ENCODE data around the gene ZNF318.
"Not testable (repeated sequence)": the region's sequence is repeated elsewhere in the genome, so short reads cannot be mapped to it uniquely, and the experiment has no call there.

The ZNF318 gene

DNA sequence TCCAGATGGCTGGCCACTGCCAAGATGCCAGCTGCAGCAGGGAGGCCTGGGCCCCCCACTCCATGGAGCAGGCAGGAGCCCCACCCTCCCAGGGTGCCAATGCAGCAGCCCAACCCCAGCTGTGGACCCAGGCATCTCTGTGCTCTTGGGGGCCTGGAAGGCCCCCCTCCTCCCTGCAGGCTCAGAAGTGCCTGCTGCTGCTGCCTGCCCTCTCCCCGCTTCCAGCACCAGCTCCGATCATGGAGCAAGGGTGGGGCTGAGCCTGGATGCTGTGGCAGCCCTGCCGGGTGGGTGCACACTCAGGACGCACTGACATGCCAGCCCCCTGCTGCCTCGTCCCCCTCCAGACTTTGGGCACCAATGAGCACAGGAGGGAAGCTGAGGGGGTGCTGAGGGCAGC lies 43.1 kb upstream of the ZNF318 start:
- no peak overlapping the region for H2BK5ac ChIP-seq (ENCODE audit: low read depth, low read length, poor library complexity, severe bottlenecking)
- H3K4ac ChIP-seq (ENCODE audit: low read depth in 1 of 2, low read length in 2 of 2) = no peak overlapping the region
- H3K23ac ChIP-seq (ENCODE audit: low read length in 2 of 2) = no peak overlapping the region
- H4K91ac ChIP-seq (ENCODE audit: low read length) = no peak overlapping the region
- H3K79me1 ChIP-seq (replicated peaks; ENCODE audit: low read length, poor library complexity, severe bottlenecking) = no peaks in the 10 kb centered on the region
- no peak overlapping the region for H3K4me2 ChIP-seq (ENCODE audit: low read length, poor library complexity, severe bottlenecking)
- no peak overlapping the region for H2BK120ac ChIP-seq (ENCODE audit: low read depth, low read length)
- no peak overlapping the region for H3K27ac ChIP-seq (ENCODE audit: low read length, poor library complexity, severe bottlenecking)
- H3K9ac ChIP-seq (ENCODE audit: low read length) = no peak overlapping the region
- H3K4me1 ChIP-seq (ENCODE audit: control insufficient read depth, insufficient read depth, low read depth, low read length) = no peaks in the 10 kb centered on the region
- no peak overlapping the region for H3K4me3 ChIP-seq (ENCODE audit: insufficient read depth in 1 of 2, low read depth in 1 of 2, low read length in 2 of 2)
- H4K8ac ChIP-seq (ENCODE audit: low read length) = no peak overlapping the region
- H3K18ac ChIP-seq (ENCODE audit: low read depth in 1 of 2, low read length in 2 of 2) = no peak overlapping the region
- no peaks in the 10 kb centered on the region for H3K36me3 ChIP-seq (ENCODE audit: control insufficient read depth in 1 of 2, insufficient read depth in 2 of 2, low read depth in 1 of 2, low read length in 2 of 2)
- no peak overlapping the region for H2AFZ ChIP-seq (ENCODE audit: low read depth, low read length)
- 86% methylated on average over 5 of the region's 5 CpGs for WGBS
- peaks cover 17 to 21% of the 10 kb centered on the region in 2 experiments for H3K27me3 ChIP-seq (ENCODE audit: control insufficient read depth in 1 of 2, insufficient read depth in 1 of 2, low read length in 2 of 2)
- peaks cover 6% of the 10 kb centered on the region for H3K9me3 ChIP-seq (ENCODE audit: control insufficient read depth, low read length)
- no peak overlapping the region for H2BK12ac ChIP-seq (ENCODE audit: low read length in 2 of 2)
- DNase-seq = no peak
- no peak overlapping the region for H2AK5ac ChIP-seq (ENCODE audit: low read length, severe bottlenecking)
- no peak overlapping the region for H3K14ac ChIP-seq (ENCODE audit: low read length in 2 of 2)
- H2BK15ac ChIP-seq (ENCODE audit: low read depth, poor library complexity, severe bottlenecking) = no peak overlapping the region

DNA sequence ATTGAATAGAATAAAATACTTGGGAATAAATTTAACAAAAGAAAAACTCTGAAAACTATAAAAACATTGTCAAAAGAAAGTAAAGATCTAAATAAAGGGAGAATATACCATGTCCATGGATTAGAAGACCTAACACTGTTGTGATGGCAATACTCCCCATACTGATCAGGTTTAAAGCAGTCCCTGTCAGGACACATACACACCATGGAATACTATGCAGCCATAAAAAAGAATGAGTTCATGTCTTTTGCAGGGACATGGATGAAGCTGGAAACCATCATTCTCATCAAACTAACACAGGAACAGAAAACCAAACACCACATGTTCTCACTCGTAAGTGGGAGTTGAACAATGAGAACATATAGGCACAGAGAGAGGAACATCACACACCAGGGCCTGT lies 41.3 kb upstream of the ZNF318 start:
- H3K4ac ChIP-seq (ENCODE audit: low read depth in 1 of 2, low read length in 2 of 2); H3K9ac ChIP-seq (ENCODE audit: low read length); H3K18ac ChIP-seq (ENCODE audit: low read depth in 1 of 2, low read length in 2 of 2); H2BK120ac ChIP-seq (ENCODE audit: low read depth, low read length); H3K14ac ChIP-seq (ENCODE audit: low read length in 2 of 2); H3K36me3 ChIP-seq (ENCODE audit: control insufficient read depth in 1 of 2, insufficient read depth in 2 of 2, low read depth in 1 of 2, low read length in 2 of 2); H3K79me1 ChIP-seq (replicated peaks; ENCODE audit: low read length, poor library complexity, severe bottlenecking); H2AK5ac ChIP-seq (ENCODE audit: low read length, severe bottlenecking); H3K4me3 ChIP-seq (ENCODE audit: insufficient read depth in 1 of 2, low read depth in 1 of 2, low read length in 2 of 2); H2BK12ac ChIP-seq (ENCODE audit: low read length in 2 of 2); H3K4me1 ChIP-seq (ENCODE audit: control insufficient read depth, insufficient read depth, low read depth, low read length); H2AFZ ChIP-seq (ENCODE audit: low read depth, low read length); H3K9me3 ChIP-seq (ENCODE audit: control insufficient read depth, low read length); H2BK5ac ChIP-seq (ENCODE audit: low read depth, low read length, poor library complexity, severe bottlenecking); H4K91ac ChIP-seq (ENCODE audit: low read length); H4K8ac ChIP-seq (ENCODE audit: low read length); H3K27ac ChIP-seq (ENCODE audit: low read length, poor library complexity, severe bottlenecking); H3K23ac ChIP-seq (ENCODE audit: low read length in 2 of 2); H3K4me2 ChIP-seq (ENCODE audit: low read length, poor library complexity, severe bottlenecking); DNase-seq; H2BK15ac ChIP-seq (ENCODE audit: low read depth, poor library complexity, severe bottlenecking): not testable (repeated sequence)
- H3K27me3 ChIP-seq (ENCODE audit: control insufficient read depth in 1 of 2, insufficient read depth in 1 of 2, low read length in 2 of 2) = peaks cover 10 to 15% of the 10 kb centered on the region in 2 experiments
- no CpG with 5 or more reads among the region's 1 CpG for WGBS

GRCh38 chr6:43408259-43408658 lies 38.8 kb upstream of the ZNF318 start:
- WGBS = 97% methylated on average over 4 of the region's 4 CpGs
- Histone ChIP-seq H3K9me3 (ENCODE audit: control insufficient read depth, low read length) (peaks cover 5% of the 10 kb centered on the region), H3K14ac (ENCODE audit: low read length in 2 of 2) (no peak overlapping the region), H2AFZ (ENCODE audit: low read depth, low read length) (no peak overlapping the region), H3K36me3 (ENCODE audit: control insufficient read depth in 1 of 2, insufficient read depth in 2 of 2, low read depth in 1 of 2, low read length in 2 of 2) (no peaks in the 10 kb centered on the region), H3K23ac (ENCODE audit: low read length in 2 of 2) (no peak overlapping the region), H3K27me3 (ENCODE audit: control insufficient read depth in 1 of 2, insufficient read depth in 1 of 2, low read length in 2 of 2) (peaks cover 11 to 17% of the 10 kb centered on the region in 2 experiments), H2BK5ac (ENCODE audit: low read depth, low read length, poor library complexity, severe bottlenecking) (no peak overlapping the region), H2BK120ac (ENCODE audit: low read depth, low read length) (no peak overlapping the region), H3K18ac (ENCODE audit: low read depth in 1 of 2, low read length in 2 of 2) (no peak overlapping the region), H3K4me1 (ENCODE audit: control insufficient read depth, insufficient read depth, low read depth, low read length) (no peaks in the 10 kb centered on the region), H3K79me1 (replicated peaks; ENCODE audit: low read length, poor library complexity, severe bottlenecking) (no peaks in the 10 kb centered on the region), H2BK15ac (ENCODE audit: low read depth, poor library complexity, severe bottlenecking) (no peak overlapping the region), H3K4me3 (ENCODE audit: insufficient read depth in 1 of 2, low read depth in 1 of 2, low read length in 2 of 2) (no peak overlapping the region), H4K8ac (ENCODE audit: low read length) (no peak overlapping the region), H3K27ac (ENCODE audit: low read length, poor library complexity, severe bottlenecking) (no peak overlapping the region), H4K91ac (ENCODE audit: low read length) (no peak overlapping the region), H2BK12ac (ENCODE audit: low read length in 2 of 2) (no peak overlapping the region), H3K4me2 (ENCODE audit: low read length, poor library complexity, severe bottlenecking) (no peak overlapping the region), H3K9ac (ENCODE audit: low read length) (no peak overlapping the region), H2AK5ac (ENCODE audit: low read length, severe bottlenecking) (no peak overlapping the region), H3K4ac (ENCODE audit: low read depth in 1 of 2, low read length in 2 of 2) (no peak overlapping the region)
- DNase-seq = no peak

DNA sequence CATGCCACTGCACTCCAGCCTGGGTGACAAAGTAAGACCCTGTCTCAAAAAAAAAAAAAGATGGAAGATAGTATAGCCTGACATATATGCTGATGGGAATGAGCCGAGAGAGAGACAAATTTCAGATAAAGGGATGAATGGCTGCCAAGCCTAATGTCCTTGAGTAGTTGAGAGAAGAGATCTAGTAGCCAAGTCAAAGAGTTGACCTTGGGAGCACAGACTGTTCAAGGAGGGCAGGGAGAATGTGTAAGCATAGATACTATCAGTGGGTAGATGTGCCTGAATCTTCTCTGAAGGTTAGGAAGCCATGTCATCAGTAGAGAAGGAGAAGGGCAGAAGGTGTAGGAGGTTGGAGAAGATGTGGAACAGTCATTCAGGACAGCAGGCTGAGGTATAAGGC lies 37.8 kb upstream of the ZNF318 start:
- Histone ChIP-seq H3K4me2 (ENCODE audit: low read length, poor library complexity, severe bottlenecking) (no peak overlapping the region), H3K14ac (ENCODE audit: low read length in 2 of 2) (no peak overlapping the region), H2BK12ac (ENCODE audit: low read length in 2 of 2) (no peak overlapping the region), H2BK120ac (ENCODE audit: low read depth, low read length) (no peak overlapping the region), H3K36me3 (ENCODE audit: control insufficient read depth in 1 of 2, insufficient read depth in 2 of 2, low read depth in 1 of 2, low read length in 2 of 2) (no peaks in the 10 kb centered on the region), H3K4me3 (ENCODE audit: insufficient read depth in 1 of 2, low read depth in 1 of 2, low read length in 2 of 2) (no peak overlapping the region), H2BK15ac (ENCODE audit: low read depth, poor library complexity, severe bottlenecking) (no peak overlapping the region), H2AFZ (ENCODE audit: low read depth, low read length) (no peak overlapping the region), H3K27me3 (ENCODE audit: control insufficient read depth in 1 of 2, insufficient read depth in 1 of 2, low read length in 2 of 2) (peaks cover 3 to 10% of the 10 kb centered on the region in 2 experiments), H2AK5ac (ENCODE audit: low read length, severe bottlenecking) (no peak overlapping the region), H3K9me3 (ENCODE audit: control insufficient read depth, low read length) (no peaks in the 10 kb centered on the region), H3K18ac (ENCODE audit: low read depth in 1 of 2, low read length in 2 of 2) (no peak overlapping the region), H3K79me1 (replicated peaks; ENCODE audit: low read length, poor library complexity, severe bottlenecking) (no peaks in the 10 kb centered on the region), H3K23ac (ENCODE audit: low read length in 2 of 2) (no peak overlapping the region), H4K8ac (ENCODE audit: low read length) (no peak overlapping the region), H3K4me1 (ENCODE audit: control insufficient read depth, insufficient read depth, low read depth, low read length) (no peaks in the 10 kb centered on the region), H4K91ac (ENCODE audit: low read length) (no peak overlapping the region), H3K9ac (ENCODE audit: low read length) (no peak overlapping the region), H2BK5ac (ENCODE audit: low read depth, low read length, poor library complexity, severe bottlenecking) (no peak overlapping the region), H3K4ac (ENCODE audit: low read depth in 1 of 2, low read length in 2 of 2) (no peak overlapping the region), H3K27ac (ENCODE audit: low read length, poor library complexity, severe bottlenecking) (no peak overlapping the region)
- DNase-seq = no peak
- 92% methylated on average over 1 of the region's 1 CpG for WGBS

Measured in mesenchymal stem cell (in vitro differentiated cells and primary cell).